K562 (cell line): ENCODE measurements around the gene ASB4. TPM values are rescaled to one million over a fixed set of nuclear protein-coding genes. Genes with fewer than 3 reads are reported as not detected.
A peak's percentile ranks its signal among the peaks of the same experiment; 100 is the strongest.

Experiments
- ATAC-seq: fragments of 200-7000 bp; cut with Tn5 transposase; 3 replicates; pipeline ENCODE4 v1.9.1; 2020; ENCODE audit warnings: moderate library complexity
- Bru-seq: library from RNA; stranded (reverse); fragments of 400-500 nt; gene quantifications from one replicate; lab custom pipeline; 2021; lab: Mats Ljungman, UMichigan
- BruChase-seq, 2 experiments: library from RNA; stranded (reverse); fragments of 400-500 nt; gene quantifications; one replicate each; lab custom pipeline; 2021; lab: Mats Ljungman, UMichigan
- BruUV-seq: library from RNA; stranded (reverse); fragments of 400-500 nt; replicated peaks from 2 replicates; lab custom pipeline; 2021; lab: Mats Ljungman, UMichigan
- CTCF ChIA-PET: fragments of 300-600 bp; formaldehyde crosslinking; extraction: SDS; loops from one replicate; lab custom pipeline; 2021; ENCODE audit warnings: low intra/inter-chr PET ratio; lab: Yijun Ruan, JAX
- POLR2A ChIA-PET: fragments of 300-600, 350-650 bp; sonication (Branson Sonifier 250); formaldehyde crosslinking; extraction: SDS; loops from one replicate; lab custom pipeline; 2021; ENCODE audit warnings: antibody characterized with exemption, inconsistent platforms; lab: Yijun Ruan, JAX
- DNase-seq, 4 experiments: peaks; one replicate each; pipeline versions ENCODE4 v3.0.0 to v3.0.0-alpha.2; 2011 to 2018; ENCODE audit warnings: low spot score in 3 of 4, mixed read lengths in 3 of 4; ENCODE audit errors: extremely low read depth in 1 of 4
- FAIRE-seq: peaks from 2 replicates; lab custom pipeline; 2011; peaks lifted over from hg19 to GRCh38; lab: Jason Lieb, UNC
- H2AFZ ChIP-seq: 2 replicates; pipeline ENCODE4 v1.6.0; 2011; ENCODE audit warnings: low read depth, low read length, control low read depth, inconsistent platforms
- H3K27ac ChIP-seq: fragments of 200-600 bp; 3 replicates; pipeline ENCODE4 v1.8.0; 2011; ENCODE audit warnings: low read depth, mild to moderate bottlenecking, control low read depth, inconsistent platforms, low read length, moderate library complexity, mixed read lengths; ENCODE audit errors: extremely low read depth
- H3K27me3 ChIP-seq, 2 experiments: fragments of 300-600 bp in 1 of 2; 2 replicates in 1 of 2; 3 replicates in 1 of 2; pipeline versions ENCODE4 v1.6.0 to v1.8.0; 2011; ENCODE audit warnings: inconsistent platforms in 2 of 2, low read length in 2 of 2, mild to moderate bottlenecking in 1 of 2, mixed read lengths in 1 of 2, moderate library complexity in 1 of 2; ENCODE audit not compliant: control insufficient read depth in 2 of 2, insufficient read depth in 2 of 2
- H3K36me3 ChIP-seq: fragments of 300-600 bp; 3 replicates; pipeline ENCODE4 v1.8.0; 2011; ENCODE audit warnings: mild to moderate bottlenecking, low read length, inconsistent platforms; ENCODE audit not compliant: control insufficient read depth, insufficient read depth
- H3K4me1 ChIP-seq, 2 experiments: fragments of 200-600 bp in 1 of 2; replicated peaks in 1 of 2; 2 replicates in 1 of 2; 3 replicates in 1 of 2; pipeline versions ENCODE4 v1.5.1 to v1.8.0; 2011; ENCODE audit warnings: inconsistent platforms in 2 of 2, low read length in 2 of 2, mild to moderate bottlenecking in 1 of 2, mixed read lengths in 1 of 2, moderate library complexity in 1 of 2; ENCODE audit not compliant: control insufficient read depth in 2 of 2, insufficient read depth in 2 of 2
- H3K4me2 ChIP-seq: 2 replicates; pipeline ENCODE4 v1.6.1; 2011; ENCODE audit warnings: low read length, control low read depth, inconsistent platforms, mixed read lengths; ENCODE audit not compliant: insufficient read depth
- H3K4me3 ChIP-seq: fragments of 200-600 bp; sonication (generic), shearing (Covaris generic); 2 replicates; pipeline ENCODE4 v1.5.1; 2016; ENCODE audit warnings: control low read depth, inconsistent platforms
- H3K79me2 ChIP-seq: fragments of 200-600 bp; 3 replicates; pipeline ENCODE4 v1.8.0; 2011; ENCODE audit warnings: low read length, inconsistent platforms; ENCODE audit not compliant: control insufficient read depth, insufficient read depth
- H3K9ac ChIP-seq, 2 experiments: 2 replicates each; pipeline versions ENCODE4 v1.6.0 to v1.6.1; 2011; ENCODE audit warnings: low read depth in 2 of 2, low read length in 2 of 2, control low read depth in 1 of 2, inconsistent platforms in 1 of 2, mild to moderate bottlenecking in 1 of 2, mixed read lengths in 1 of 2; ENCODE audit not compliant: insufficient read depth in 1 of 2
- H3K9me1 ChIP-seq: one replicate; pipeline ENCODE4 v1.6.0; 2011; ENCODE audit warnings: inconsistent platforms, mild to moderate bottlenecking, low read length, moderate library complexity; ENCODE audit not compliant: control insufficient read depth, insufficient read depth
- H3K9me3 ChIP-seq: replicated peaks from 2 replicates; pipeline ENCODE4 v1.5.1; 2011; ENCODE audit warnings: low read depth, low read length, inconsistent platforms; ENCODE audit not compliant: control insufficient read depth, insufficient read depth
- H4K20me1 ChIP-seq: replicated peaks from 2 replicates; pipeline ENCODE4 v1.6.1; 2011; ENCODE audit warnings: low read length, inconsistent platforms, mixed read lengths; ENCODE audit not compliant: control insufficient read depth, insufficient read depth
- HDAC1 ChIP-seq, 2 experiments: fragments of 450-650 bp; IDR thresholded peaks; 2 replicates each; pipeline ENCODE4 v1.6.1; 2016 to 2017; ENCODE audit warnings: inconsistent platforms in 1 of 2, mild to moderate bottlenecking in 1 of 2, moderate library complexity in 1 of 2
- NCOA2 ChIP-seq, 2 experiments: fragments of 450-650 bp; IDR thresholded peaks; 2 replicates each; pipeline ENCODE4 v1.6.1; 2018; ENCODE audit warnings: mild to moderate bottlenecking in 2 of 2, moderate library complexity in 1 of 2; ENCODE audit not compliant: partially characterized antibody in 2 of 2
- PRPF4 ChIP-seq: fragments of 200-400 bp; formaldehyde crosslinking; IDR thresholded peaks from one replicate; pipeline ENCODE4 v1.6.1; 2017; ENCODE audit warnings: low read length, low read depth, mild to moderate bottlenecking; ENCODE audit not compliant: insufficient read depth, poor library complexity, severe bottlenecking
- SRSF1 ChIP-seq: fragments of 200-400 bp; formaldehyde crosslinking; IDR thresholded peaks from 2 replicates; pipeline ENCODE4 v1.6.1; 2017; ENCODE audit warnings: mild to moderate bottlenecking, low read depth, low read length, moderate library complexity
- TBP ChIP-seq: optimal IDR thresholded peaks from 2 replicates; pipeline ENCODE3; 2011; ENCODE audit warnings: low read depth, low read length, improper control_type of control experiment
- ZNF583 ChIP-seq: fragments of 250-450 bp; sonication (Bioruptor Pico); IDR thresholded peaks from 2 replicates; pipeline ENCODE4 v1.4.0; 2020
- WGBS: fragments of 100-300 bp; shearing (Covaris generic); methylation state at CpG from one replicate; pipeline ENCODE4 v1.1.6; 2016; ENCODE audit warnings: low coverage, mixed read lengths; ENCODE audit not compliant: insufficient coverage; ENCODE audit errors: missing lambda C conversion rate; 5-methylcytosine and 5-hydroxymethylcytosine counted together
- in situ Hi-C: fragments of 300-500 bp; cut with MboI; formaldehyde crosslinking; loops from 4 replicates; pipeline ENCODE4 v1.15.0; 2018; ENCODE audit warnings: inconsistent platforms, mixed read lengths
- intact Hi-C: fragments of 100-400 bp; cut with micrococcal nuclease; formaldehyde crosslinking; loops from 2 replicates; pipeline ENCODE4 v1.14.2; 2022
- long read RNA-seq, 3 experiments: library from polyadenylated mRNA in 2 of 3; library from RNA in 1 of 3; unstranded in 2 of 3; stranded (forward) in 1 of 3; transcript quantifications; one replicate each; pipeline ENCODE4 v2.0.0, GENCODE V29; 2019 to 2022
- polyA minus RNA-seq, 3 experiments: library from RNA; depleted of rRNA, polyadenylated mRNA; stranded (reverse); fragments of >200 nt; gene quantifications; 2 replicates each; pipeline ENCODE4 v1.2.3, GENCODE V29; 2011
- polyA plus RNA-seq, 8 experiments: library from polyadenylated mRNA; depleted of rRNA in 4 of 8; stranded (reverse) in 5 of 8; unstranded in 3 of 8; fragments of >200 nt; fragmentation: Nextera tagmentation in 2 of 8; fragmentation: Illumina TruSeq in 1 of 8; extraction: Ambion mirVana in 2 of 8; extraction: Trizol in 1 of 8; gene quantifications; 2 replicates each; pipeline versions ENCODE4 v1.2.1 to v1.2.3, GENCODE V29; 2011 to 2014; ENCODE audit warnings: inconsistent platforms in 1 of 8, missing spikeins in 1 of 8
- total RNA-seq, 7 experiments: library from RNA; depleted of rRNA in 6 of 7; stranded (reverse); fragments of >200 nt in 6 of 7; fragmentation: Illumina TruSeq in 2 of 7; extraction: Trizol in 2 of 7; gene quantifications; 2 replicates each; pipeline versions ENCODE4 v1.2.1 to v1.2.3, GENCODE V29; 2011 to 2021; ENCODE audit warnings: low replicate concordance in 1 of 7
- TF ChIP-seq, protein P1 (sequence below), 2 experiments: IDR thresholded peaks; 2 replicates each; pipeline ENCODE4 v1.6.1; 2012; ENCODE audit warnings: improper control_type of control experiment in 2 of 2, low read depth in 2 of 2, low read length in 2 of 2, borderline replicate concordance in 1 of 2

Gene ASB4, protein sequence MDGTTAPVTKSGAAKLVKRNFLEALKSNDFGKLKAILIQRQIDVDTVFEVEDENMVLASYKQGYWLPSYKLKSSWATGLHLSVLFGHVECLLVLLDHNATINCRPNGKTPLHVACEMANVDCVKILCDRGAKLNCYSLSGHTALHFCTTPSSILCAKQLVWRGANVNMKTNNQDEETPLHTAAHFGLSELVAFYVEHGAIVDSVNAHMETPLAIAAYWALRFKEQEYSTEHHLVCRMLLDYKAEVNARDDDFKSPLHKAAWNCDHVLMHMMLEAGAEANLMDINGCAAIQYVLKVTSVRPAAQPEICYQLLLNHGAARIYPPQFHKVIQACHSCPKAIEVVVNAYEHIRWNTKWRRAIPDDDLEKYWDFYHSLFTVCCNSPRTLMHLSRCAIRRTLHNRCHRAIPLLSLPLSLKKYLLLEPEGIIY
- total RNA-seq (2011; cell fraction: chromatin; rRNA removed; ENCODE audit: low replicate concordance) = not detected in 2 replicates
- not detected in 2 replicates for total RNA-seq (2011; cell fraction: nucleolus; rRNA removed)
- total RNA-seq (2011; cell fraction: nucleoplasm; rRNA removed) = not detected in 2 replicates
- total RNA-seq (2014; rRNA removed) = not detected in 2 replicates
- not detected in 2 replicates for total RNA-seq (2014; rRNA removed; fragmentation: Illumina TruSeq; extraction: Trizol)
- 0.07 and 0.08 TPM in 2 replicates for total RNA-seq (2015; rRNA removed; fragmentation: Illumina TruSeq; extraction: Trizol)
- total RNA-seq (2021) = not detected in 2 replicates
- polyA plus RNA-seq (2011; rRNA removed) = 0.03 TPM in 1 of 2 replicates, not detected in the other
- not detected in 2 replicates for polyA plus RNA-seq (2011; cell fraction: cytosol; rRNA removed)
- polyA plus RNA-seq (2011; cell fraction: nucleus; rRNA removed) = not detected in 2 replicates
- 0.07 TPM in 1 of 2 replicates, not detected in the other for polyA plus RNA-seq (2012)
- polyA plus RNA-seq (2014; fragmentation: Illumina TruSeq; extraction: Trizol) = not detected in 2 replicates
- not detected for polyA plus RNA-seq (2014; fragmentation: Nextera tagmentation; extraction: Ambion mirVana)
- polyA plus RNA-seq (2014; rRNA removed) = not detected in 2 replicates
- not detected in 2 replicates for polyA minus RNA-seq (2011; rRNA and poly(A)+ RNA removed)
- not detected in 2 replicates for polyA minus RNA-seq (2011; cell fraction: cytosol; rRNA and poly(A)+ RNA removed)
- polyA minus RNA-seq (2011; cell fraction: nucleus; rRNA and poly(A)+ RNA removed) = not detected in 2 replicates
- not detected for Bru-seq, nascent RNA
- BruChase-seq, experiment 1, labeled RNA remaining after a 2-hour chase = percentile 2 among the genes with signal in this experiment
- BruChase-seq, experiment 2, labeled RNA remaining after a 6-hour chase = not detected
- long read RNA-seq, experiment 1 = 0 reads
- long read RNA-seq, experiment 2 = 0 reads
- long read RNA-seq, experiment 3 = 0 reads

DNA sequence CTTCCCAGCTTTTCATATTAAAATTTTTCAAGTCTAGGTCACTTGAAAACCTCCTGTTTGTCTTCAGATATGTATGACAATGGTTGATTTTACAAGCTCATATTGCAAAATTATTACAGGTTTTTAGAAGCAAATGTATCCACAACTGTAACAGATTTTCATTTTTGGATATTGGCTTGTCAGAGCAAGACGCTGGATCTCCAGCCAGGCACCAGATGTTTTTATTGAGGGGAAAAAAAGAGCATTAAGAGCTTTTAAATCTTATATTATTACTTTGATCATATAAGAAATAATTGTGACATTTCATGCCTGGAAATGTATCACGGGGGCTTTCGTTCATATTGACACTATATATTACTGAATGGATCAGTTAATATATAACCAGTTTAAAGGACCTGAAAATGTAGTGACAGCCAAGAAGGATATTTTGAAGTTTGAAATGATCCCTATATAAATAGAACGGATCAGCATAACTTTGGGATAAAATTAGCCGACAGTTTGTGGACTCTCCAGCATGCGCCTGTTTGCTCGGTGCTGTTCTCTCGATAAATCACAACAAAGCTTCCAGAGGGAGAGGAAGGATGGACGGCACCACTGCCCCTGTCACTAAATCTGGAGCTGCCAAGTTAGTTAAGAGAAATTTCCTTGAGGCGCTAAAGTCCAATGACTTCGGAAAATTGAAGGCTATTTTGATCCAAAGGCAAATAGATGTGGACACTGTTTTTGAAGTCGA is at the start of gene ASB4:
TSS of gene ASB4 (plus strand) at position 553 of the 733 bp plus-strand sequence. CDS start at position 582, 29 bp downstream.
- H2AFZ ChIP-seq = no peak within 1 kb of the TSS
- H3K9me3 ChIP-seq = no peaks in the 10 kb centered on the region
- TF ChIP-seq SRSF1 (no peak), PRPF4 (no peak), NCOA2 (IDR thresholded peaks at IDR 0.05; ENCODE audit: partially characterized antibody in 2 of 2) (no peak), HDAC1 (IDR thresholded peaks at IDR 0.05) (no peak), TBP (no peak), ZNF583 (no peak)
- TF ChIP-seq, protein P1, sequence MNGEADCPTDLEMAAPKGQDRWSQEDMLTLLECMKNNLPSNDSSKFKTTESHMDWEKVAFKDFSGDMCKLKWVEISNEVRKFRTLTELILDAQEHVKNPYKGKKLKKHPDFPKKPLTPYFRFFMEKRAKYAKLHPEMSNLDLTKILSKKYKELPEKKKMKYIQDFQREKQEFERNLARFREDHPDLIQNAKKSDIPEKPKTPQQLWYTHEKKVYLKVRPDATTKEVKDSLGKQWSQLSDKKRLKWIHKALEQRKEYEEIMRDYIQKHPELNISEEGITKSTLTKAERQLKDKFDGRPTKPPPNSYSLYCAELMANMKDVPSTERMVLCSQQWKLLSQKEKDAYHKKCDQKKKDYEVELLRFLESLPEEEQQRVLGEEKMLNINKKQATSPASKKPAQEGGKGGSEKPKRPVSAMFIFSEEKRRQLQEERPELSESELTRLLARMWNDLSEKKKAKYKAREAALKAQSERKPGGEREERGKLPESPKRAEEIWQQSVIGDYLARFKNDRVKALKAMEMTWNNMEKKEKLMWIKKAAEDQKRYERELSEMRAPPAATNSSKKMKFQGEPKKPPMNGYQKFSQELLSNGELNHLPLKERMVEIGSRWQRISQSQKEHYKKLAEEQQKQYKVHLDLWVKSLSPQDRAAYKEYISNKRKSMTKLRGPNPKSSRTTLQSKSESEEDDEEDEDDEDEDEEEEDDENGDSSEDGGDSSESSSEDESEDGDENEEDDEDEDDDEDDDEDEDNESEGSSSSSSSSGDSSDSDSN (IDR thresholded peaks at IDR 0.05; ENCODE audit: borderline replicate concordance in 1 of 2, low read depth in 2 of 2, low read length in 2 of 2) = no peak
- CTCF ChIA-PET = no interaction called here
- H3K36me3 ChIP-seq = no peaks in the 10 kb centered on the region
- H3K4me1 ChIP-seq = no peaks in the 10 kb centered on the region
- H3K4me2 ChIP-seq = no peak within 1 kb of the TSS
- H3K79me2 ChIP-seq = no peaks in the 10 kb centered on the region
- H3K27ac ChIP-seq = no peak within 1 kb of the TSS
- H3K27me3 ChIP-seq = peaks cover 8 to 9% of the 10 kb centered on the region in 2 experiments; a peak in 4 of 5 replicates
- FAIRE-seq (no peak), ATAC-seq (no peak), DNase-seq (no peak)
- no TSS peak for BruUV-seq
- POLR2A ChIA-PET = no interaction called here
- no peaks in the 10 kb centered on the region for H3K9me1 ChIP-seq
- intact Hi-C loops = no loop called here
- no peaks in the 10 kb centered on the region for H4K20me1 ChIP-seq
- H3K9ac ChIP-seq = no peak within 1 kb of the TSS
- in situ Hi-C loops = loop anchor here (25.0 kb wide), 1 partner anchor 1048 kb away; no protein-coding TSS in a partner anchor
- under 1% methylated on average over 12 of the region's 12 CpGs for WGBS
- no peak within 1 kb of the TSS for H3K4me3 ChIP-seq
